Smooth muscle cell (in vitro differentiated cells): Measurements from ENCODE around the gene TLK2. TPM values are rescaled to one million over a fixed set of nuclear protein-coding genes. Genes with fewer than 3 reads are reported as not detected.

Experiments used
- DNase-seq: peaks from one replicate; lab custom pipeline; 2025; ENCODE audit not compliant: unreplicated experiment; lab: John Stamatoyannopoulos, UW
- H2AFZ ChIP-seq: fragments of 200-600 bp; sonication (generic); 2 replicates; pipeline ENCODE4 v1.6.0; 2016; ENCODE audit warnings: antibody characterized with exemption, low read depth, mild to moderate bottlenecking
- H3F3A ChIP-seq: fragments of 200-600 bp; sonication (generic); 2 replicates; pipeline ENCODE4 v1.6.0; 2017; ENCODE audit warnings: antibody characterized with exemption, low read depth
- H3K27ac ChIP-seq: fragments of 200-600 bp; sonication (generic); 2 replicates; pipeline ENCODE4 v1.5.1; 2016; ENCODE audit warnings: low read depth, mild to moderate bottlenecking
- H3K27me3 ChIP-seq: fragments of 200-600 bp; sonication (generic); 2 replicates; pipeline ENCODE4 v1.6.1; 2016; ENCODE audit warnings: low read depth, mild to moderate bottlenecking
- H3K36me3 ChIP-seq: fragments of 200-600 bp; sonication (generic); 2 replicates; pipeline ENCODE4 v1.5.1; 2016; ENCODE audit warnings: low read depth
- H3K4me1 ChIP-seq: fragments of 200-600 bp; sonication (generic); 2 replicates; pipeline ENCODE4 v1.5.1; 2016; ENCODE audit warnings: low read depth
- H3K4me2 ChIP-seq: fragments of 200-600 bp; sonication (generic); 2 replicates; pipeline ENCODE4 v1.6.0; 2016; ENCODE audit warnings: mild to moderate bottlenecking
- H3K4me3 ChIP-seq: fragments of 200-600 bp; sonication (generic); 2 replicates; pipeline ENCODE4 v1.5.1; 2016; ENCODE audit warnings: mild to moderate bottlenecking
- H3K79me2 ChIP-seq: fragments of 200-600 bp; sonication (generic); 2 replicates; pipeline ENCODE4 v1.6.0; 2016; ENCODE audit warnings: low read depth, mild to moderate bottlenecking
- H3K9ac ChIP-seq: fragments of 200-600 bp; sonication (generic); 2 replicates; pipeline ENCODE4 v1.6.0; 2016; ENCODE audit warnings: low read depth
- H3K9me3 ChIP-seq: fragments of 200-600 bp; sonication (generic); replicated peaks from 2 replicates; pipeline ENCODE4 v1.5.1; 2016; ENCODE audit warnings: low read depth
- H4K20me1 ChIP-seq: fragments of 200-600 bp; sonication (generic); 2 replicates; pipeline ENCODE4 v1.6.0; 2016; ENCODE audit warnings: low read depth
- CTCF ChIP-seq: fragments of 200-600 bp; sonication (generic); IDR thresholded peaks from 2 replicates; pipeline ENCODE4 v1.5.1; 2017; ENCODE audit warnings: borderline replicate concordance, mild to moderate bottlenecking, antibody characterized with exemption; ENCODE audit not compliant: insufficient read depth, poor library complexity, severe bottlenecking
- WGBS: methylation state at CpG from one replicate; pipeline ENCODE4 v1.1.7; 2016; ENCODE audit warnings: low lambda C conversion rate; 5-methylcytosine and 5-hydroxymethylcytosine counted together
- polyA plus RNA-seq: library from polyadenylated mRNA; unstranded; fragments of >200 nt; fragmentation: Nextera tagmentation; extraction: Ambion mirVana; gene quantifications from 2 replicates; pipeline ENCODE4 v1.2.1, GENCODE V29; 2016
- total RNA-seq: library from RNA; depleted of rRNA; stranded (reverse); fragments of >200 nt; gene quantifications from 2 replicates; pipeline ENCODE4 v1.2.3, GENCODE V29; 2014

TLK2 gene
- total and polyA plus RNA-seq, 2 experiments from 2014 or later, result 15.9 to 29.2 TPM

- Histone ChIP-seq H3K4me1 (peaks cover 21% of the 10 kb centered on the region), H3K27ac (no peak overlapping the region), H3K9ac (no peak overlapping the region), H3F3A (peaks cover 3% of the 10 kb centered on the region), H3K27me3 (no peaks in the 10 kb centered on the region), H3K36me3 (no peaks in the 10 kb centered on the region), H3K9me3 (no peaks in the 10 kb centered on the region), H4K20me1 (peaks cover 100% of the 10 kb centered on the region), H2AFZ (no peak overlapping the region), H3K4me2 (no peak overlapping the region), H3K4me3 (no peak overlapping the region), H3K79me2 (peaks cover 81% of the 10 kb centered on the region)
- no peak for DNase-seq
- TF ChIP-seq CTCF, result no peak
- WGBS, result 93% methylated on average over 15 of the region's 15 CpGs
Observed at GRCh38 chr17:62658136-62658920, 179.7 kb downstream of the TLK2 start.

- no peak for TF ChIP-seq CTCF
- H3K9ac ChIP-seq, result no peak overlapping the region
- H3K79me2 ChIP-seq, result peaks cover 89% of the 10 kb centered on the region
- peaks cover 6% of the 10 kb centered on the region for H3K4me1 ChIP-seq
- no peaks in the 10 kb centered on the region for H3K9me3 ChIP-seq
- peaks cover 98% of the 10 kb centered on the region for H4K20me1 ChIP-seq
- H2AFZ ChIP-seq, result no peak overlapping the region
- H3K4me3 ChIP-seq, result no peak overlapping the region
- no peaks in the 10 kb centered on the region for H3K36me3 ChIP-seq
- no peak overlapping the region for H3K27ac ChIP-seq
- 90% methylated on average over 2 of the region's 2 CpGs for WGBS
- peaks cover 3% of the 10 kb centered on the region for H3F3A ChIP-seq
- H3K27me3 ChIP-seq, result no peaks in the 10 kb centered on the region
- no peak for DNase-seq
- no peak overlapping the region for H3K4me2 ChIP-seq
Observed at GRCh38 chr17:62660629-62661118, 182.0 kb downstream of the TLK2 start.

GRCh38 chr17:62661337-62661736 is 182.7 kb downstream of the TLK2 start:
- Histone ChIP-seq H3K79me2 (peaks cover 89% of the 10 kb centered on the region), H3K4me3 (no peak overlapping the region), H3K36me3 (no peaks in the 10 kb centered on the region), H4K20me1 (peaks cover 98% of the 10 kb centered on the region), H3K27ac (no peak overlapping the region), H3K27me3 (no peaks in the 10 kb centered on the region), H3K4me2 (no peak overlapping the region), H3K9ac (no peak overlapping the region), H3F3A (peaks cover 3% of the 10 kb centered on the region), H3K4me1 (peaks cover 6% of the 10 kb centered on the region), H3K9me3 (no peaks in the 10 kb centered on the region), H2AFZ (no peak overlapping the region)
- no peak for TF ChIP-seq CTCF
- 96% methylated on average over 1 of the region's 1 CpG for WGBS
- DNase-seq, result no peak
